Erythroblast (primary cell): ENCODE data around the gene STXBP1.

Experiments used
- GATA1 ChIP-seq: IDR thresholded peaks from 2 replicates; pipeline ENCODE4 v1.6.1; 2011; ENCODE audit warnings: low read depth, mild to moderate bottlenecking, control low read depth, low read length, moderate library complexity
- POLR2A ChIP-seq: IDR thresholded peaks from 2 replicates; pipeline ENCODE4 v1.6.1; 2011; ENCODE audit warnings: mild to moderate bottlenecking, low read length

DNA sequence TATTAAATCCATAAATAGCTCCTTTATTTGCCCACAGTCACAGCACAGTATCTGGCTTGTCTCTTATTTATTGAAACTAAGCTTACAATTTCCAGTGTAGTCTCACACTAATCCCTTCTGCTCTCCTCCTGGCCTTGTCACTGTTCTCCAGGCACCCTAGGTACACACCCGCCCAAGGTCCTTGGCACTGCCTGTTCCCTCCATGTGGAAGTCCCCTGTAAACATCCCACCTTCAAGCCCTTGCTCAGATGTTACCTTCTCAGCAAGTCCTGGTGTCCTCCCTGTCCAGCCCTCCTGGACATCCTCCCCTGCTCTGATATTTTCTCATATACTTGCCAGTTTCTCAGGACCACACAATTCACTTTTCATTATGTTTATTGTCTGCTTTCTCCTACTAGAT is 50.5 kb downstream of the STXBP1 start:
- TF ChIP-seq POLR2A (no peak), GATA1 (no peak)
